GM18858 (cell line): ENCODE data around the gene PCDHGB1.
A peak's percentile ranks its signal among the peaks of the same experiment; 100 is the strongest.
"Not testable (repeated sequence)": the region's sequence is repeated elsewhere in the genome, so short reads cannot be mapped to it uniquely, and the experiment has no call there.

ENCODE experiments used
- ATAC-seq: cut with Tn5 transposase; IDR thresholded peaks from one replicate; pipeline ENCODE4 v1.9.1; 2021; ENCODE audit not compliant: unreplicated experiment

Gene PCDHGB1

DNA sequence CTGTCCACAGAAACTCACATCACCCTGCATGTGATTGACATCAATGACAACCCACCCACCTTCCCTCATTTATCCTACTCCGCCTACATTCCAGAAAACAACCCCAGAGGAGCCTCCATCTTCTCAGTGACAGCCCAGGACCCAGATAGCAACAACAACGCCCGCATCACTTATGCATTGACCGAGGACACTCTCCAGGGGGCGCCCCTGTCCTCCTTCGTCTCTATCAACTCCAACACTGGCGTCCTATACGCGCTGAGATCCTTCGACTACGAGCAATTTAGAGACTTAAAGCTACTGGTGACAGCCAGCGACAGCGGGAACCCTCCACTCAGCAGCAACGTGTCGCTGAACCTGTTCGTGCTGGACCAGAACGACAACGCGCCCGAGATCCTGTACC, 4.6 kb upstream of the PCDHGB1 start:
- ATAC-seq = no peak

DNA sequence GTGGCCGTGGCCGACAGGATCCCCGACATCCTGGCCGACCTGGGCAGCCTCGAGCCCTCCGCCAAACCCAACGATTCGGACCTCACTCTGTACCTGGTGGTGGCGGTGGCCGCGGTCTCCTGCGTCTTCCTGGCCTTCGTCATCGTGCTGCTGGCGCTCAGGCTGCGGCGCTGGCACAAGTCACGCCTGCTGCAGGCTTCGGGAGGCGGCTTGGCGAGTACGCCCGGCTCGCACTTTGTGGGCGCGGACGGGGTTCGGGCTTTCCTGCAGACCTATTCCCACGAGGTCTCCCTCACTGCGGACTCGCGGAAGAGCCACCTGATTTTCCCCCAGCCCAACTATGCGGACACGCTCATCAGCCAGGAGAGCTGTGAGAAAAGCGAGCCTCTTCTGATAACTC, 3.9 kb upstream of the PCDHGB1 start:
- not testable (repeated sequence) for ATAC-seq

DNA sequence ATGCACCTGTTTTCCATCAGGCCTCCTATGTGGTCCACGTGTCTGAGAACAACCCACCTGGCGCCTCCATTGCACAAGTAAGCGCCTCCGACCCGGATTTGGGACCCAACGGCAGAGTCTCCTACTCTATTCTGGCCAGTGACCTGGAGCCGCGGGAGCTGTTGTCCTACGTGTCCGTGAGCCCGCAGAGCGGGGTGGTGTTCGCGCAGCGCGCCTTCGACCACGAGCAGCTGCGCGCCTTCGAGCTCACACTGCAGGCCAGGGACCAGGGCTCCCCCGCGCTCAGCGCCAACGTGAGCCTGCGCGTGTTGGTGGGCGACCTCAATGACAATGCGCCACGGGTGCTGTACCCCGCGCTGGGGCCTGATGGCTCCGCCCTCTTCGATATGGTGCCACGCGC, 1.7 kb downstream of the PCDHGB1 start:
- ATAC-seq = no peak

DNA sequence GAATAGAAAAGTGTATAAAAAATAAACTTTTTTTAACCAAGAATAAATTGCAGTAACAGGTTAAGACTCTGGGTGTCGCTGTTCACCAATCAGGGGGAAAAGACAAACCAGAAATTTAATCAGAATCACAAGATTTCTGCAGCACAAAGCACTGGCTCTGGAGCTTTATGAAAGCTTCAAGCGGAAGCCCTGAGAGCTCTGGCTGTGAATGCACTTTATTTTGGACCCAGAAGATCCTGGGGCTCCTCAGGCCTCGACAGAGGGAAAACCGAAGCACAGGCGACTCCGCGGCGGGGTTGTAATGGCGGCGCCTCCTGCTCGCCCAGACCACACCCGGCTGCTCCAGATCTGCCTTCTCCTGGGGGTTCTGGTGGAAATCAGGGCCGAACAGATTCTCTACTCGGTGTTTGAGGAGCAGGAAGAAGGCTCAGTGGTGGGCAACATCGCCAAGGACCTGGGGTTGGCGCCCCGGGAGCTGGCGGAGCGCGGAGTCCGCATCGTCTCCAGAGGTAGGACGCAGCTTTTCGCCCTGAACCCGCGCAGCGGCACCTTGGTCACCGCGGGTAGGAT, 5.1 kb downstream of the PCDHGB1 start, which contains the start of gene PCDHGA4:
Gene PCDHGA4 (plus strand): TSS at position 122 of the 570 bp plus-strand sequence. CDS start 87 bp downstream, at position 209.
- ATAC-seq = no peak

DNA sequence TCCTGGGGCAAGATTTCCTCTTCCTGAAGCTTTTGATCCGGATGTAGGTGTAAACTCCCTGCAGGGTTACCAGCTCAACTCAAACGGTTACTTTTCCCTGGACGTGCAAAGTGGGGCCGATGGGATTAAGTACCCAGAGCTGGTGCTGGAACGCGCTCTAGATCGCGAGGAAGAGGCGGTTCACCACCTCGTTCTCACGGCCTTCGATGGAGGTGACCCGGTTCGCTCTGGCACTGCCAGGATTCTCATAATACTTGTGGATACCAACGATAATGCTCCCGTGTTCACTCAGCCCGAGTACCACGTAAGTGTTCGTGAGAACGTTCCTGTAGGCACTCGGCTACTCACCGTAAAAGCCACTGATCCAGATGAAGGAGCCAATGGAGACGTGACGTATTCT, 5.7 kb downstream of the PCDHGB1 start:
- no peak for ATAC-seq

DNA sequence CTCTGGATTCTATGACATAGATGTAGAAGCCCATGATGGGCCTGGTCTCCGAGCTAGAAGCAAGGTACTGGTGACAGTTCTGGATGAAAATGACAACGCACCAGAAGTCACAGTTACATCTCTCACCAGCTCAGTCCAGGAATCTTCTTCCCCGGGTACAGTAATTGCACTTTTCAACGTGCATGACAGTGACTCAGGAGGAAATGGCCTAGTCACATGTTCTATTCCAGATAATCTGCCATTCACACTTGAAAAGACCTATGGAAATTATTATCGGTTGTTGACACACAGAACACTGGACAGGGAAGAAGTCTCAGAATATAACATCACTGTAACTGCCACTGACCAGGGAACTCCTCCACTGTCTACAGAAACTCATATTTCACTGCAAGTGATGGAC, 6.2 kb downstream of the PCDHGB1 start:
- ATAC-seq = no peak

DNA sequence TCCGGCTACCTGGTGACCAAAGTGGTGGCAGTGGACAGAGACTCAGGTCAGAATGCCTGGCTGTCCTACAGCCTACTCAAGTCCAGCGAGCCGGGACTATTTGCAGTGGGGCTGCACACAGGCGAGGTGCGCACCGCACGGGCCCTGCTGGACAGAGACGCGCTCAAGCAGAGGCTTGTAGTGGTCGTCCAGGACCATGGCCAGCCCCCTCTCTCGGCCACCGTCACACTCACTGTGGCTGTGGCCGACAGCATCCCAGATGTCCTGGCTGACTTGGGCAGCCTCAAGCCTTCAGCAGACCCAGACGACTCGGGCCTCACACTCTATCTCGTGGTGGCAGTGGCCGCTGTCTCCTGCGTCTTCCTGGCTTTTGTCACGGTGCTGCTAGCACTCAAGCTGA, 7.1 kb downstream of the PCDHGB1 start:
- ATAC-seq = no peak

DNA sequence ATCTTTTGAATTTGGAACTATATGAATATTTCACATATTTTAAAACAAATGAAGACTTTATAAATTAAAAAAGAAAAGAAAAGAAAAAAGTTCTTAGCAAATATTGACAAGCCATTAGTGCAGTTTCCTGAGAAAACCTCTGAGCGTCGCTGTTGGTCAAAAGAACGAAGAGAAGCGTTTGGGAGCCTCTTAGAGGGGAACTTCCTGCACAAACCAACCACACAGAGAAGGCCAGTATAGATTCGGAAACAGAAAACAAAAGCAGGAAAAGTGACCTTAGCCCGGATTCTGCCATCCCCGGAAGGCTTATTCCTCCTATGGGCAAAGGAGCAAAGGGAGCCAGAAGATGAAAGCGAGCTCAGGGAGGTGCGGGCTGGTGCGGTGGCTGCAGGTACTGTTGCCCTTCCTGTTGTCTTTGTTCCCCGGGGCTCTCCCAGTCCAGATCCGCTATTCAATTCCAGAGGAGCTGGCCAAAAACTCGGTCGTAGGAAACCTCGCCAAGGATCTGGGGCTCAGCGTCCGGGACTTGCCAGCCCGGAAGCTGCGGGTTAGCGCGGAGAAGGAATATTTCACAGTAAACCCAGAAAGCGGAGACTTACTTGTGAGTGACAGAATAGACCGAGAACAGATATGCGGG, 10.0 kb downstream of the PCDHGB1 start, which contains the start of gene PCDHGB2:
Gene PCDHGB2 (plus strand): TSS at position 205 of the 637 bp plus-strand sequence. CDS start 142 bp downstream, at position 347.
- peak; percentile 51 for ATAC-seq

DNA sequence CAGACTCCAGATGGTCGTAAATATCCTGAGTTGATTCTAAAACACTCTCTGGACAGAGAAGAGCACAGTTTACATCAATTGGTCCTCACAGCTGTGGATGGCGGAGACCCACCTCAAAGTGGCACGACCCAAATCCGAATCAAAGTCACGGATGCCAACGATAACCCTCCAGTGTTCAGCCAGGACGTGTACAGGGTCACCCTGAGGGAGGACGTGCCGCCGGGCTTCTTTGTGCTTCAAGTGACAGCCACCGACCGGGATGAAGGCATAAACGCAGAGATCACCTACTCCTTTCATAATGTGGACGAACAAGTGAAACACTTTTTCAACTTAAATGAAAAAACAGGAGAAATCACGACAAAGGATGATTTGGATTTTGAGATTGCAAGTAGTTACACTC, 10.8 kb downstream of the PCDHGB1 start:
- ATAC-seq = no peak

DNA sequence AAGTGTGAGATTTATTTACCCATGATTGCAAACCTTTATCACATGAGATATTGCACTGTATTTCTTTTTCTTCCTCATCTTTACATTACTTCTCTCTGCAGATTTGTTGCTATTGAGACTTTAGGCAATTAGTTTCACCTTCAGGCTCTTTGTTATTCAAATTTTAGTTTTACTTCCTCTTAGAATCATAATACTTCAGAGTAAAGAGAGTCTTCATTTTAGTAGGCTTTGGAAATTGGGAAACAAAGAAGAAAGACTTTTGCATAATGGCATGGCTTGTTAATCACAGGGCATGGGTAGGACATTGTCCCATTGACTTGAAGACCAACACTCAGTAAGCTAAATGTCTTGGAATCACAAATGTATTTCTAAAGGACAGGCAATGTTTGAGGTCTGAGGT, 12.8 kb downstream of the PCDHGB1 start:
- ATAC-seq = no peak

DNA sequence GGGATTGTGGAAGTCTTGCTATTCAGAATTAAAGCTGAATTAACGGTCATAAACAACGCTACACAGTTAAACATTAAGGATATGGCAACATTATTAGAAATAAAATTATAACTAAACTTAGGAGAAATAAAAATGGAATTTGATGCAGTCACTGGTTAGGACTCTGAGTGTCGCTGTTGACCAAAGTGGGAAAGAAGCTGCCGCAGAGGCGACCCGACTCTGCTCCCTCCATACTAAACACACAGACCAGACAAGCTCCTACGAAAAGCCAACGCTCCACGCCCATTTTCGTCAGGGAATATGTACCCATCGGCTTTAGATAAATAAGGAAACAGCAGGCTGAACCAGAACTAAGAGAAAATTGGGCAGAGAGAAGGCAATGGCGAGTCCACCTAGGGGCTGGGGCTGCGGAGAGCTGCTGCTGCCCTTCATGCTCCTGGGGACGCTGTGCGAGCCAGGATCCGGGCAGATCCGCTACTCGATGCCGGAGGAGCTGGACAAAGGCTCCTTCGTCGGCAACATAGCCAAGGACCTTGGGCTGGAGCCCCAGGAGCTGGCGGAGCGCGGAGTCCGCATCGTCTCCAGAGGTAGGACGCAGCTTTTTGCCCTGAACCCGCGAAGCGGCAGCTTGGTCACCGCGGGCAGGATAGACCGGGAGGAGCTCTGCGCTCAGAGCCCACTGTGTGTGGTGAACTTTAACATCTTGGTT, 14.2 kb downstream of the PCDHGB1 start, which contains the start of gene PCDHGA5:
Gene PCDHGA5 (plus strand): TSS at position 211 of the 709 bp plus-strand sequence. CDS start 169 bp downstream, at position 380.
- ATAC-seq = no peak

DNA sequence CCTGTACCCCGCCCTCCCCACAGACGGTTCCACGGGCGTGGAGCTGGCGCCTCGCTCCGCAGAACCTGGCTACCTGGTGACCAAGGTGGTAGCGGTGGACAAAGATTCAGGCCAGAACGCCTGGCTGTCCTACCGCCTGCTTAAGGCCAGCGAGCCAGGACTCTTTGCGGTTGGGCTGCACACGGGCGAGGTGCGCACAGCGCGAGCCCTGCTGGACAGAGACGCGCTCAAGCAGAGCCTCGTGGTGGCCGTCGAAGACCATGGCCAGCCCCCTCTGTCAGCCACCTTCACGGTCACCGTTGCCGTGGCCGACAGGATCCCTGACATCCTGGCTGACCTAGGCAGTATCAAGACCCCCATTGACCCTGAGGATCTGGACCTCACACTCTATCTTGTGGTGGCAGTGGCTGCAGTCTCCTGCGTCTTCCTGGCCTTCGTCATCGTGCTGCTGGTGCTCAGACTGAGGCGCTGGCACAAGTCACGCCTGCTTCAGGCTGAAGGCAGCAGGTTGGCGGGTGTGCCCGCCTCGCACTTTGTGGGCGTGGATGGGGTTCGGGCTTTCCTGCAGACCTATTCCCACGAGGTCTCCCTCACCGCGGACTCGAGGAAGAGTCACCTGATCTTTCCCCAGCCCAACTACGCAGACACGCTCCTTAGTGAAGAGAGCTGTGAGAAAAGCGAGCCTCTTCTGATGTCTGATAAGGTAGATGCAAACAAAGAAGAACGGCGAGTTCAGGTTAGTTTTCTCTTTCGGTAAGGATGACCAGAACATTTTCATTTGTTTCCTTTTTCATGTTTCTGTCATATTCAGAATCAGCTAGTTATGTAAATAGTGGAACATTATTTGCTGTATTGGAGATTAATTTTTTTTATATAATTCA, 16.4 kb downstream of the PCDHGB1 start:
- ATAC-seq = no peak

DNA sequence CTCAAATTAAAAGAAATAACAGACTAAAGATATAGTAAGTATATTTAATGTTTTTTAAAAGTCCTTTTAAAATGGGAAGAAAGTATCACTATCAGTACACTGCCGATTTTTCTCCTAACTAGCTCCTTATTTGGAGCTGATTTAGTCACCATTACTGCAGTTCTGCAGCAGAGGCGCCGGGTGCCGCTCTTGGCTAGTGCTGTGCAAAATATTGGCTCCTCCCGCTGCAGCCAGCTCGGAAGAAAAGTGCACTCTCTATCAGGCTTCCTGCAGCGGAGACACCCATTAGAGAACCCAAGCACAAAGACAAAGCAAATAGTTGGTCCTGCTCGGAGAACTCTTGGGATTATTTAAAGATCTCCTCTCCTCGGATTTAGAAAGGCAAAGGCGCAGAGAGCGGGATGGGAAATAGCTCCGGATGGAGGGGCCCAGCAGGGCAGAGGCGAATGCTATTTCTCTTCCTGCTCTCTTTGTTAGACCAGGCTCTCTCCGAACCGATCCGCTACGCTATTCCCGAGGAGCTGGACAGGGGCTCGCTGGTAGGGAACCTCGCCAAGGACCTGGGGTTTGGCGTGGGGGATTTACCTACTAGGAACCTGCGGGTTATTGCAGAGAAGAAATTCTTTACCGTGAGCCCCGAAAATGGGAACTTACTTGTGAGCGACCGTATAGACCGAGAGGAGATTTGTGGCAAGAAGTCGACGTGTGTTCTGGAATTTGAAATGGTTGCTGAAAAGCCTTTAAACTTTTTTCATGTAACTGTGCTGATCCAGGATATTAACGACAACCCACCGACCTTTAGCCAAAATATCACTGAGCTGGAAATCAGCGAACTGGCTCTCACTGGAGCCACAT, 20.3 kb downstream of the PCDHGB1 start, which contains the start of gene PCDHGB3:
Gene PCDHGB3 (plus strand): TSS at position 249 of the 855 bp plus-strand sequence. CDS start 153 bp downstream, at position 402.
- no peak for ATAC-seq

DNA sequence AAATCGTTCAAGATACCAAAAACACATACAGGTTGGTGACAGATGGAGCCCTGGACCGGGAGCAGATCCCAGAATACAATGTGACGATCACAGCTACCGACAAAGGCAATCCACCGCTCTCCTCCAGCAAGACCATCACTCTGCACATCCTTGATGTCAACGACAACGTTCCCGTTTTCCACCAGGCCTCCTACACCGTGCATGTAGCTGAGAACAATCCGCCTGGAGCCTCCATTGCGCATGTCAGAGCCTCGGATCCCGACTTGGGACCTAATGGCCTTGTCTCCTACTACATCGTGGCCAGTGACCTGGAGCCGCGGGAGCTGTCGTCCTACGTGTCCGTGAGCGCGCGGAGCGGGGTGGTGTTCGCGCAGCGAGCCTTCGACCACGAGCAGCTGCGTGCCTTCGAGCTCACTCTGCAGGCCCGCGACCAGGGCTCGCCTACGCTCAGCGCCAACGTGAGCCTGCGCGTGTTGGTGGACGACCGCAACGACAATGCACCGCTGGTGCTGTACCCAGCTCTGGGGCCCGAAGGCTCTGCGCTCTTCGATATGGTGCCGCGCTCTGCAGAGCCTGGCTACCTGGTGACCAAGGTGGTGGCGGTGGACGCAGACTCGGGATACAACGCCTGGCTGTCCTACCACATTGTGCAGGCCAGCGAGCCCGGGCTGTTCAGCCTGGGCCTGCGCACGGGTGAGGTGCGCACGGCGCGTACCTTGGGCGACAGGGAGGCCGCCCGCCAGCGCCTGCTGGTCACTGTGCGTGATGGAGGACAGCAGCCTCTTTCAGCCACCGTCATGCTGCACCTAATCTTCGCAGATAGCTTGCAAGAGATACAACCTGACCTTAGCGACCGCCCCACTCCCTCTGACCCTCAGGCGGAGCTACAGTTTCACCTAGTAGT, 21.9 kb downstream of the PCDHGB1 start:
- no peak for ATAC-seq

DNA sequence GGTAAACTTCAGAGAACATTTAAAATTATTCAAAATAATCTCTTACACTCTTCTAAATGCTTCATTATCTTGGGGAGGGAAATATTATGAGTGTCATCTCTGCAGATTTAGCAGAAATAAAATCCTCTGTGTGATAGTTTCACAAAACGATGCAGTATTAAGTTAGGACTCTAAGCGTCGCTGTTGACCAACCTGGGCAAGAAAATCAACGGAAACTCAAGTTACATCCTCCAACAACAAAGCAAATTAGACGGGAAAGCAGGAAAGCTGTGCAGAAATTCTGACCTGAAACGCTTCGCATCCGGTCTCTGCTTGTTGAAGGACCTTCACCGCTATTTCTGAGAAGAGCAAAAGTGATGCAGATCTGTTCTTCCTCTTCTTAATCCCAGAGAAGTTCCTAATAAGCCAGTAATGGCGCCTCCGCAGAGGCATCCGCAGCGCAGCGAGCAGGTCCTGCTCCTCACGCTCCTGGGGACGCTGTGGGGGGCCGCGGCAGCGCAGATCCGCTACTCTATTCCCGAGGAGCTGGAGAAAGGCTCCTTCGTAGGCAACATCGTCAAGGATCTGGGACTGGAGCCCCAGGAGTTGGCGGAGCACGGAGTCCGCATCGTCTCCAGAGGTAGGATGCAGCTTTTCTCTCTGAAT, 23.9 kb downstream of the PCDHGB1 start, which contains the start of gene PCDHGA6:
Gene PCDHGA6 (plus strand): TSS at position 219 of the 645 bp plus-strand sequence. CDS start 193 bp downstream, at position 412.
- ATAC-seq = no peak

DNA sequence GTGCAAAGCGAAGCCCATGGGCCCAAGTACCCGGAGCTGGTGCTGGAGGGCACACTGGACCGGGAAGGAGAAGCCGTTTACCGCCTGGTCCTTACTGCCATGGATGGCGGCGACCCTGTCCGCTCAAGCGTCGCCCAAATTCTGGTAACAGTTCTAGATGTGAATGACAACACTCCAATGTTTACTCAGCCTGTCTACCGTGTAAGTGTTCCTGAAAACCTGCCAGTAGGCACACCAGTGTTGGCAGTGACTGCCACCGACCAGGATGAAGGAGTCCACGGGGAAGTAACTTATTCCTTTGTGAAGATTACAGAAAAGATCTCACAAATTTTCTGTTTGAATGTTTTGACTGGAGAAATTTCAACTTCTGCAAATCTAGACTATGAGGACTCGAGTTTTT, 24.7 kb downstream of the PCDHGB1 start:
- ATAC-seq = no peak

DNA sequence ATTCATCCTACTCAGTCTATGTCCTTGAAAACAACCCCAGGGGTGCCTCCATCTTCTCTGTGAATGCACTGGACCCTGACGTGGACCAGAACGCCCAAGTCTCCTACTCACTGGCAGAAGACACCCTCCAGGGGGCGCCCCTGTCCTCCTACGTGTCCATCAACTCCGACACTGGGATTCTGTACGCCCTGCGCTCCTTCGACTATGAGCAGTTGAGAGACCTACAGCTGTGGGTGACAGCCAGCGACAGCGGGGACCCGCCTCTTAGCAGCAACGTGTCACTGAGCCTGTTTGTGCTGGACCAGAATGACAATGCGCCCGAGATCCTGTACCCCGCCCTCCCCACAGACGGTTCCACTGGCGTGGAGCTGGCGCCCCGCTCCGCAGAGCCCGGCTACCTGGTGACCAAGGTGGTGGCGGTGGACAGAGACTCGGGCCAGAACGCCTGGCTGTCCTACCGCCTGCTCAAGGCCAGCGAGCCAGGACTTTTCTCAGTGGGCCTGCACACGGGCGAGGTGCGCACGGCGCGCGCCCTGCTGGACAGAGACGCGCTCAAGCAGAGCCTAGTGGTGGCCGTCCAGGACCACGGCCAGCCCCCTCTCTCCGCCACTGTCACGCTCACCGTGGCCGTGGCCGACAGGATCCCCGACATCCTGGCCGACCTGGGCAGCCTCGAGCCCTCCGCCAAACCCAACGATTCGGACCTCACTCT, 25.7 kb downstream of the PCDHGB1 start:
- not testable (repeated sequence) for ATAC-seq
